CD4-positive, alpha-beta T cell treated with Interleukin-15 for 4 hours (primary cell): ENCODE data around the gene NUP50.
A peak's percentile ranks its signal among the peaks of the same experiment; 100 is the strongest.

ENCODE experiments used
- DNase-seq: peaks from one replicate; pipeline ENCODE4 v3.0.0-alpha.2; 2020; ENCODE audit warnings: low spot score

Gene NUP50

DNA sequence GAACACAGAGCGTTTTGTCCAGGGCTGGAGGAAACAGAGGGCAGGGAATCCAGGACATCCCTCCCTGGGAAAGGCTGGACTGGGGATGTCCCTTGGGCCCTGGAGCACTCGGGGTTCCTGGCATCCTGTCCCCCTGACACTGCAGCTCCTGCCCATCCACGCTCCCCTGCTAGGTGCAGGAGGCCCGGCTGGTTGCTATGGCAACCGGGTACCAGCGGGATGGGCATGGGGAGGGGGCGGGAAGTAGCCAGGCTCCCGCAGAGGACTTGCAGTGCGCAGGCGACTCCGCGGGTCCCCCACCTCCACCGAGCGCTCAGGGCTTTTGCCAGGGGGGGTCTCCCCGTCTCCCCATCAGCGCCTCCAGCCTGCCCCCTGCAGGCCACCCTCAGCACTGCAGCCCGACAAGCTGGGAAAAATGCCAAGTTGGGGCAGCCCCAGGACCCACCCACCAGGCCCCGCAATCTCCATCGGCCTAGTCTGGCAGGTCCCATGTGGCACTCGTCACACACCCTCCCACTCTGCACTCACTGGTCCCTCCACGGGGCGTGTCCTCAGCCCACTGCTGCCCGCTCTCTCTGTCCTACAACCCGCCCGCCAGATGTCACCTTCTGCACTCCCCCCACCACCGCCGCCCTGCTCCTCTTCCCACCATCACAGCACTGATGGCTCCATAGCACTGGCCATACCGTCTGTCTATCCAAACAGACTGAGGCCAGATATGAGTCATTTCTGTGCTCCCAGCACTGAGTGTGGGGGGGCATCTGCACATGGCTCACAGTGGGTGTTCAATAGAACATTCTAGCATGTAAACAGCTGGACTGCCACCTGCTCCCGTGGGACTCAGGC is 45.5 kb downstream of the NUP50 start:
- DNase-seq = peak; percentile 8

GRCh38 chr22:45210174-45210573 is 46.4 kb downstream of the NUP50 start:
- no peak for DNase-seq

- no peak for DNase-seq
These were observed 46.9 kb downstream of the NUP50 start for GRCh38 chr22:45210577-45210976.

DNA sequence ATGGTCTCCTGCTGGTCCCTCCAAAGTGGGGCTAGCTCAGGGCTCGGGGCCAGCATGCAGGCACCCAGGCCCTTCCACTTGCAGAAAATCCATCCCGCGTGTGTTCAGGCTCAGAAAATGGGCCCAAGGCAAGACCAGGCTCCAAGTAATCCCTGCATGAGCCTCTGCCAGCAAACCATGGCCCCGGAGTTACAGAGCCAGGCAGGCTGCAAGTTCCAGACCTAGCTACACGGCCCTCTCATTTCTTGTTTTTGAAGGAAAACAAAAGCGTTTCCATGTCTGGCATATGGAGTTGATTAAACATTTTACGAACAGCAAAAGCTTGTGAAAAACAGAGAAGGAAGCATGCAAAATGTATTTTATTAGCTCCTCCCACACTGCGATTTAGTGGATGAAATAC is 47.3 kb downstream of the NUP50 start:
- DNase-seq = no peak

GRCh38 chr22:45211435-45211834 is 47.7 kb downstream of the NUP50 start:
- DNase-seq = no peak

- no peak for DNase-seq
These were observed 48.1 kb downstream of the NUP50 start for GRCh38 chr22:45211848-45212247.

DNA sequence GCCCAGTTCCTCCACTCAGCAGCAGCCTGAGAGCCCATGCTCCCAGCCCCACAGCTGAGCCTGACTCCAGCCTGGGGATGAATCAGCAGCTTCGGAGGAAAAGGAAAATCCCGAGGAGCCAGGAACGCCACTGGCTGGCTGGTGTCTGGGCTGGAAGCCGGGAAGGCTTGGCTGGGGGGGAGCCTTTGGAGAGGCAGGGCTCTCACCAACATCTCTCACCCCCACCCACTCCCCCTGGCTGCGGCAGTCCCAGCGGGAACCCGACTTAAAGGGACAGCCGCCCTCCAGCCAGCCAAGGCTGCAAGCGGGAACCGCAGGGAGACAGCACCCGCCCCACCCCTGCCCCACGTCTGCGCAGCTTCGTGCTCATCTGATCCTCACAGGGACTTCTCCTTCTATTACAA is 48.6 kb downstream of the NUP50 start:
- no peak for DNase-seq

- DNase-seq = no peak
These were observed 49.4 kb downstream of the NUP50 start for GRCh38 chr22:45212992-45213751.

DNA sequence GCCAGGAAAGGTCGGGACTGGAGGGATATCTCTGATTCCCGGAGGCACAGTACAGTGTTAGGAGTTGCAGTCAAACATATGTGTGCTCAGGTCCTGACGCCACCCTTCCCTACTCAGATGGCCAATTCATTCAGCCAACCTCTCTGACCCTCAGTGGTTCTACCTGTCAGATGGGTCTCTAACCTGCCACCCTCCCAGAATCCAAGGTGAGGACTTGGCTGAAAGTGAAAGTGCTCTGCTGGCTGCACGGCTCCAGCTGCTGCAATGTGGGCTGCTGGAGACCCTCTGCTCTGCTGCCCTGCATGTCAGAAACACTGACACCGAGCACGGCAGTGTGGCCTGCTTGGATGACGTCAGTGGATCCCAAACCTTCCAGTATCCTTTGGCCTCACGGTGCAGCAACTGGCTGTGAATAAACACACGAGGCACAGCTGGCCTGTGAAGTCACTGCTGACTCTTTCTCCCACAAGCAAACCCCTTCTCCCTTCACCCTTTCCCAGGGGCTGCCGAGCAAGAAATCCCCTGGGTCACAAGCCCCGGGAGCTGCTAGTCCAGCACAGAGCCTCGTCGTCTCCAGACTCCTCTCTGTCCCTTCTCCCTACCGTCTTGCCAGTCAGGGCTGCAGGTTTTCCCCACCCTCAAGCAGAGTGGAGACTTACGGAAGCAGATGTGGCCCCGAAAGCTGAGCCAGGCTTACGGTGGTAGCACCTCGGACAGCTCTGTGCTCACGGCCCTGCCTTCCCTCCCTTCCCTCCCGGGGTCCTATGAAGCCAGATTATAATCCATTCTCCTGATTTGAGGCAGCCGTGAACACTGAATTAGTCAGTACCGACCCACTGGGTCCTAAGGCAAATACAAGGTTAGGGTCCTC is 52.6 kb downstream of the NUP50 start:
- no peak for DNase-seq

DNA sequence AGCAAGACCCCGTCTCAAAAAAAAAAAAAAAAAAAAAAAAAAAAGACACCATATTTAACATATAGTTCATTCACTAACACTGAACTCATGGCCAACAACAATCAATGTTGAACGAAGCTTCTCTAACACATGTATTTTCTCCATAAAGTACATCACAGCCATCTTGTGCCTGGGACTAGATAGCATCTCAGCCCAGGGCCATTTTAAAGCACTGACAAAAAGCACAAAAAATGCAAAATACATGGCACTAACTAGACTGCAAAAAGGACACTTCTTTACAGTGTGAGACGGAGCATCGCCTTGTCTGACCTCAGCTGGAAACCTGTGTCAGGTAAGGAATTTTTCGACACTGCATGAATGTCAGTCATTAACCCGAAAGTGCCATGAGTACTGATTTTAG is 53.6 kb downstream of the NUP50 start:
- DNase-seq = no peak

DNA sequence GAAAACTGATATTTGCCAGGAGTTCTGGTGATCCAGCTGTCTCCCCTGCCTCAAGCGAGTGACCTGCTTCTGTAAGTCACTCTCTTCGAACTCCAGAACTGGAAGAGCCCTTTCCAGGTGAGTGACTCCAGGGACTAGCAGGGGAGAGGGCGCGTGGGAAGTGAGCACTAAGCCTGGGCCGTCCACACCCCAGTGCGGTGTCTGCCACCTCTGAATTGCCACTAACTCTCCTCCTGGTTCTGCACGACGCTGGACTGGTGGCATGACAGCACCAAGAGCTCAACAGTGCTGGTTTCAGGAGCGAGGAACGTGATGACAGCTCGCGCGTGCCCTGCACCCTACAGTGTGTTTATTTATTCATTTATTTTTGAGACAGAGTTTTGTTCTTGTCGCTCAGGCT is 54.1 kb downstream of the NUP50 start:
- DNase-seq = no peak

- peak; percentile 10 for DNase-seq
These were observed 55.3 kb downstream of the NUP50 start for GRCh38 chr22:45218976-45219375.

- DNase-seq = no peak
These were observed 57.5 kb downstream of the NUP50 start for GRCh38 chr22:45221201-45221600.

- no peak for DNase-seq
These were observed 59.8 kb downstream of the NUP50 start for GRCh38 chr22:45223304-45224117.

DNA sequence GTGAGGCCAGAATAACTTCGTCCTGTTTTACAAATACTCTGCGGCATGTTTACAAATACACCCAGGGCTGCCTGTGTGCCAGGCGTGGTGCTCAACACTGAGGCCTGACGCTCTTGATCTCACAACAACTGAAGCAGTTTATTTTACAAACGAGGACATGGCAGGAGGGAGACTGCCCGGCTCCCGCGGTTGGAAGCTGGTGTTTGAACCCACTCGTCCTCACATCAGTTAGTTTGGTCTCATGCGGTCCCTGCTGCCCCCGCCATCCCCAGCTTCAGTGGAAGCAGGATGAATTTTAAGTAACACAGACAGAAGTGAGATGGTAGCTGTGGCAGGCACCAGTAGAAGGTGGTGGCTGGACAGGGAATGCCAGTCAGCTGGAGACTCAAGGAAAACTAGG is 60.6 kb downstream of the NUP50 start:
- no peak for DNase-seq

GRCh38 chr22:45224988-45225731 is 61.4 kb downstream of the NUP50 start:
- no peak for DNase-seq

GRCh38 chr22:45225732-45226502 is 62.2 kb downstream of the NUP50 start:
- no peak for DNase-seq

GRCh38 chr22:45226503-45227186 is 62.9 kb downstream of the NUP50 start:
- DNase-seq = no peak

DNA sequence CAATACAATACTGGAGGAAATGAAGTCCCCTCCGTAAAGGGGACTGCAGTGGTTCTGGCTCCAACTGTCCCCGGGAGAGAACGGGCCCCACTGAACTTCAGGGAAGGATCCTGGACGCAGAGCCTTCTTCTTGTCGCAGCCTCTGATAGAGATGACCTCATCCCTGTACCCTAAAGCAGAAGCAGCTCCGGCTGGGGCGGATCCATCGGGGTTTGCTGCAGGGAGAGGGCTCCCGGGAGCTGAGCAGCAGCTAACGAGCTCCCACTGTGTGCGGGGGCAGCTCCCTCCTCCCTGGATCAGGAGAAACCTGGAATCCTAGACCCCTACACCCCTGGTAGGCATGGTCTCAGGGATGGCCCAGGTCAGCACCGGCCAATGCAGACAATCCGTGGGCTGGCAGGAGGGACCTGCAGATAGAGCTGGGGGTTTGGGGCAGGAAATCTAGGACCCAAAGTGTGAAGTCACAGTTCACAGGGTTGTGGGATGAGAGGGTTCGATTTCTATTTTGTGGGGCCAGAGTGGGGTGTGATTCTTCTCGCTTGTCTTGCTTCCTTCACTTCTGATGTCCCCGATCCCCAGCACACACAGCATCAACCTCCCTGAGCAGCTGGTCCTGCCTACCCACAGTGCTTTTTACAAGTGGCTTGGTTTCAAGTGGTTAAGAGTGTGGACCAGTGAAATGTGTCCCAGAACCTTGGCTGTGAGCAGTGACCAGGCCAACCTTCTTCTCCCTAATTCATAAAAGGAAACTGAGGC is 64.1 kb downstream of the NUP50 start:
- DNase-seq = no peak
